GM19395 (cell line): ENCODE data around the gene LRRC8B.
"Not testable (repeated sequence)": the region's sequence is repeated elsewhere in the genome, so short reads cannot be mapped to it uniquely, and the experiment has no call there.

Source experiments
- ATAC-seq: cut with Tn5 transposase; IDR thresholded peaks from one replicate; pipeline ENCODE4 v1.9.1; 2021; ENCODE audit warnings: mild to moderate bottlenecking, moderate library complexity; ENCODE audit not compliant: unreplicated experiment

Gene LRRC8B

GRCh38 chr1:89578946-89579684, 54.5 kb downstream of the LRRC8B start:
- ATAC-seq, result no peak

GRCh38 chr1:89580036-89580435, 55.4 kb downstream of the LRRC8B start:
- no peak for ATAC-seq

DNA sequence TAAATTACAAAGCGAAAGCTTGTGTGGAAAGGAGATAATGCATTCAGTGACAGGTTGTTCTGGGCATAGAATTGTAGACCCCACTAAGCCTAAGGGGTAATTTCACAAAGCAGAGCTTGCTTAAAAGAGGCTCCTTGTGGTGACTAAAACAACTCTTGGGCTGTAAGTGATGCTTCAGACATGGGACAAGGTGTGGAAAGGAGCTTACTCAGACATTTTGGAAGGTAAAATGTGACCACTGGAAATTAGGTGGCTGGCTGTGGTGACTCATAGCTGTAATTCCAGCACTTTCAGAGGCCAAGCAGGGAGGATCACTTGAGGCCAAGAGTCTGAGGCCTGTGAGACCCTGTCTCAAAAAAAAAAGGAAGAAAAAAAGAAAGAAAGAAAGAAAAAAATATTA, 57.2 kb downstream of the LRRC8B start:
- ATAC-seq, result no peak

- ATAC-seq, result no peak
Measured at GRCh38 chr1:89582571-89582970, 57.9 kb downstream of the LRRC8B start.

- ATAC-seq, result no peak
Measured at GRCh38 chr1:89584211-89584610, 59.6 kb downstream of the LRRC8B start.

DNA sequence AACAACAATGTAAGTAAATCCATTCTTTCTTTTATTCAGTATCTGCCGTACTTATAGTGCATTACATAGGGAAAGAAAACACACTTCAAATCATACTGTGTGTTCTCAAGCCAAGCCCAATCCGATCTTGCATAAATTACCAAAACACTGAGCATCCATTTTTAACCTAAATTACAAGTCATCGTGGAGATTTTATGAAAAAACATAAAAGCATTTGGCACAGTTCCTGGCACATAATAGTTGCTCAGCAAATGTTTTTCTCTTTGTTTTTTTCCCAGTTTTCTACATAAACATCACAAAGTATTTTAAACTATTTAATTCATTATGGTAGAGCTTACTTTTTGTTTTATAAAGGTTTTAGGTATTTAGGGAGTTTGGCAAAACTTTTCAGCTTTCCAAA, 60.2 kb downstream of the LRRC8B start:
- no peak for ATAC-seq

- ATAC-seq, result no peak
Measured at GRCh38 chr1:89587729-89588161, 63.1 kb downstream of the LRRC8B start.

GRCh38 chr1:89588480-89588879, 63.9 kb downstream of the LRRC8B start:
- ATAC-seq, result no peak

DNA sequence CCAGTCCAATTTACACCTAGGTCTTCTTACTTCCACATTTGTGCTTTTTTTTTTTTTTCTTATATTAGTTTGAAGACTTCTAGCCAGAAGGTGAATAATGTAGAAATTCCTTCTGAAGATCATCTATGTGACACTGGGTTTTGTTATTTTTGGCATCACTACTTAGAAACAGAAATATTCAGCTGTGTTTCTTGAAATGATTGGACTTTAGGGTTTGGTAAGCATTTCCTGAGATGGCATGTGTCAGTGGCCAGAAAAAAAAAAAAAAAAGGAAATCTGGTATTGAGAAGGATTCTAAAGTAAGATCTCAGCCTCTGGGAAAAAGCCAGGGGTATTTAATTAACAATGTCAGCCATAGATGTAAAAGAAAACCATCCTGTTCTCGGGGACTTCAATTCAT, 64.9 kb downstream of the LRRC8B start:
- ATAC-seq, result no peak

GRCh38 chr1:89590341-89591080, 65.9 kb downstream of the LRRC8B start:
- no peak for ATAC-seq

GRCh38 chr1:89592861-89593302, 68.3 kb downstream of the LRRC8B start:
- ATAC-seq, result not testable (repeated sequence)

GRCh38 chr1:89594096-89594740, 69.6 kb downstream of the LRRC8B start:
- ATAC-seq, result no peak

GRCh38 chr1:89596698-89597097, 72.1 kb downstream of the LRRC8B start:
- ATAC-seq, result no peak

DNA sequence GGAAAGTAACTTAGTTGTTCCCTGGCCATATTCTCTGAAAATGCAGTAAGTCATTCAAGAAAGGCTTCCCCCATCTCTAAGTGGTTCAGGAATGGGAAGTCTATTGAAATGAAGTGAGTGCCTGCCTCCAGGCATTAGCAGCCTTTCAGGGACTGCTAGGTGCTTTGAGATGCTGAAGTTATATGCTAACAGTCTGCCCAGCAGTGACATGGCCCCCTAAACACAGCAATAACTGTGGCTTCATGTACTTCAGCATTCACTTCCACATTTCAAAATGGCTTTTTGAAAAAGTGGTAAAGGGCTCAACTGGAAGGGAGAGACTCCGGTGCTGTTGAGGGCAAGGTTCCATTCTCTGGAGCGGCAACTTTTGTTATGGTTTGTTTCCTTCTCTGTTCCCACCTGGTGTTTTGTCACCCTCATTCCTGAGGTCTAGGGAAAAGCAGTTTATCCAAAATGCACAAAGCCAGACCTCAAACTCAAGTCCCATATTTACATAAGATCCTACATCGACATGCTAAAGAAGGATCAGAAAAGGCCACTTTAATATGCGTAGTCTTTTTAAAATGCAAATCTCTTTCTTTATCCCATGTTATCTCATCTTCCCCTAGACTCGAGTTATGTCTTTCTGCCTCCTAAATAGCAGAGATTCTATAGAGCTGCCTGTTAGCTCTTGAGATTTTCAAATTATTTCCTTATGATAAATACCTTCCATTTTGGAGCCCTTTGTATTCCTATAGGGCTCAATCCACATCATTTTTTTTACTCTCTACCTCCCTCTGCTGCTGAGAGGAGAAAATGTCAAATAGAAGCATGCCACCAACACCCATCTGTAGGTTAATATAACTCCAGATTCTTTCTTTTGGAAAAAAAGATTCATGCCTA, 74.1 kb downstream of the LRRC8B start:
- ATAC-seq, result no peak

DNA sequence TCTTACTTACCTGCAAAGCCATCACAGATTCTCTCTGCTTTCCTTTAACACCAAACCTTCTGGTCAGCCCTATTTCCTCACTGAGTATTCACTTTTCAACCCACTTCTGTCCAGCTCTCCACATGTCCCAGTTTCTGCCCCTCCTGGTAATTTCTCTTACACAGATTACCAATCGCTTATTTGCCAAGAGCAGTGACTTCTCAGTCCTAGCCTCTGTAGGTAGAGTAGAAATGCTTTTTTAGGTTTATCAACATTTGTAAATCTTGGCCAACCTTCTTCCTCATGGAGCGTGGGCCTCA, 74.7 kb downstream of the LRRC8B start:
- ATAC-seq, result no peak

GRCh38 chr1:89600451-89601224, 76.0 kb downstream of the LRRC8B start:
- no peak for ATAC-seq

GRCh38 chr1:89602871-89603404, 78.3 kb downstream of the LRRC8B start:
- ATAC-seq, result no peak

- no peak for ATAC-seq
Measured at GRCh38 chr1:89603651-89604413, 79.2 kb downstream of the LRRC8B start.

GRCh38 chr1:89604414-89604735, 79.7 kb downstream of the LRRC8B start:
- no peak for ATAC-seq
